HG03025 (cell line): Measurements from ENCODE around the gene EPOP.

ENCODE experiments used
- ATAC-seq: cut with Tn5 transposase; IDR thresholded peaks from one replicate; pipeline ENCODE4 v1.9.1; 2021; ENCODE audit warnings: mild to moderate bottlenecking, moderate library complexity; ENCODE audit not compliant: unreplicated experiment, low FRiP score

EPOP gene

GRCh38 chr17:38674749-38675615 lies at the start of gene EPOP:
Gene EPOP (minus strand): TSS chr17:38674957. CDS start chr17:38674495, 462 bp downstream.
- ATAC-seq, result peak; percentile 56

- ATAC-seq, result no peak
These were observed 47.0 kb upstream of the EPOP start for GRCh38 chr17:38721802-38722201.

GRCh38 chr17:38720941-38721340 lies 46.2 kb upstream of the EPOP start:
- no peak for ATAC-seq

- no peak for ATAC-seq
These were observed 45.3 kb upstream of the EPOP start for GRCh38 chr17:38719943-38720641.

- no peak for ATAC-seq
These were observed 44.7 kb upstream of the EPOP start for GRCh38 chr17:38719289-38719942.

GRCh38 chr17:38717139-38717745 lies 42.5 kb upstream of the EPOP start:
- ATAC-seq, result no peak

GRCh38 chr17:38716368-38717005 lies 41.7 kb upstream of the EPOP start:
- no peak for ATAC-seq

GRCh38 chr17:38715216-38715943 lies 40.6 kb upstream of the EPOP start:
- ATAC-seq, result no peak

- no peak for ATAC-seq
These were observed 38.8 kb upstream of the EPOP start for GRCh38 chr17:38713456-38714075.

- ATAC-seq, result no peak
These were observed 37.8 kb upstream of the EPOP start for GRCh38 chr17:38712593-38712992.

GRCh38 chr17:38711792-38712571 lies 37.2 kb upstream of the EPOP start:
- no peak for ATAC-seq

GRCh38 chr17:38710985-38711384 lies 36.2 kb upstream of the EPOP start:
- ATAC-seq, result no peak

- ATAC-seq, result no peak
These were observed 35.8 kb upstream of the EPOP start for GRCh38 chr17:38710604-38710962.

- ATAC-seq, result no peak
These were observed 35.3 kb upstream of the EPOP start for GRCh38 chr17:38709864-38710603.

GRCh38 chr17:38709104-38709820 lies 34.5 kb upstream of the EPOP start:
- ATAC-seq, result no peak

GRCh38 chr17:38707678-38708351 lies 33.1 kb upstream of the EPOP start:
- no peak for ATAC-seq
